ENCODE data around the gene MYBBP1A.

DNA sequence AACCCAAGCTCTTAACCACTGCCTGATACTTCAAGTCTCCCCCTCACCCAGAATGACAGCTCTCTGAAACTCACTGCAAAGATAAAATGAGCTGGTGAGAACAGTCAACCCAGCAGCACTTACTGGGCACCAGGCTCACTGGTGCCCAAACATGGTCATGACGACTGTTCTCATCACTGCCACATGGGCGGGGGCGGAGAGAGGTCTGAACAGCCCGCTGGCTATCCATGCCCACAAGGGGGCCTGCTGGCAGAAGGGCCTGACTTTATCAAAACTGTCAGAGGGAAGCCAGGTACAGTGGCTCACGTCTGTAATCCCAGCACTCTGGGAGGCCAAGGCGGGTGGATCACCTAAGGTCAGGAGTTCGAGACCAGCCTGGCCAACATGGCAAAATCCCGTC lies 4.0 kb downstream of the MYBBP1A start:
- TF ChIP-seq EZH2 (IDR thresholded peaks at IDR 0.05; ENCODE audit: insufficient read depth, poor library complexity, severe bottlenecking): no peak
- TF ChIP-seq EZH2phosphoT487 (IDR thresholded peaks at IDR 0.05; ENCODE audit: insufficient read depth, low read depth): no peak

Data from GM23248 (cell line).